22Rv1 (cell line): Measurements from ENCODE around the gene MAST4.

Experiments used
- ZFX ChIP-seq: fragments of 450-650 bp; IDR thresholded peaks from 2 replicates; pipeline ENCODE4 v1.6.1; 2017; ENCODE audit warnings: antibody characterized with exemption, borderline replicate concordance
- TF ChIP-seq, protein P1 (sequence below): fragments of 450-650 bp; IDR thresholded peaks from 2 replicates; pipeline ENCODE4 v1.5.1; 2017; ENCODE audit warnings: mild to moderate bottlenecking

DNA sequence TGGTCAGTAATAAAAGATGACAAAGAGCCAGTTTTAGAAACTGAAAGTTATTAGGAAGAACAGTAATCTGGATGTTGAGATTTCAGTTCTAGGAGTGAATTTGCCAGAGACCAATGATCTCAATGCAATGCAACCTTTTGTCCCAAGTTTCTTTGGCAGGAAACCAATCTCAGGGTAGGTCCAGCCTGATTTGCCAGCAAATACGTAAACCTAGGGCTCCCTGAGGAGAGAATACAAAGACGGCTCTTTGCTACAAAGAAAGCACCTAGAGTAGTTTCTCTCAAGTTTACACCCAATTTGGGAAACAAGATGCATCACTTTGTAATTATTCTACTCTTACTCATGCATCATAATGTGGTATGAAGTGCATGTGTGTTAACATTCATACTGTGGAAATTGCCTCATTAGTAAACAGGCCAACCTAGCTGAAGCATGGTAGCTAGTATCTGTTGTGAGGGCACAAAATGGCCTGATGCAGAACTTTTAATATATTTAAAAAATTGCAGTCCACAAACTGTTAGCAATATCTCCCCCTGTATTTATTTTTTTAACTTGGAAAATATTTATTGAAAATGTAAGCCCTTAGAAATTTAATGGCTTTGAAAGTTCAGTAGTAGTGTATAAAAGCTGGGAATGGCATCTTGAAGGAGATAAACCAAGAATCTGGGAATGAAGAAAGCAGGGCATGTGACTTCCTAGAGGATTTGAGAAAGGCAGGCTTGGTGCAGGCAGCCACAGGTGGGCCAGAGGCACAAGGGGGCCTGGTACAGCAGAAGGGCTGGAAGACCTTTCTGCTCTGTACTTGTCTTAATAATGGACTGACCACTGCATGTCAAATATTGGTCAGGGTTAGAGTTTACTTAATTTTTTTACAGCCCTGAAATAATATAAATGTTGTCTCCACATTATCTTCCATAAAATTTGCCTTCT lies 59.5 kb downstream of the MAST4 start:
- TF ChIP-seq, protein P1, sequence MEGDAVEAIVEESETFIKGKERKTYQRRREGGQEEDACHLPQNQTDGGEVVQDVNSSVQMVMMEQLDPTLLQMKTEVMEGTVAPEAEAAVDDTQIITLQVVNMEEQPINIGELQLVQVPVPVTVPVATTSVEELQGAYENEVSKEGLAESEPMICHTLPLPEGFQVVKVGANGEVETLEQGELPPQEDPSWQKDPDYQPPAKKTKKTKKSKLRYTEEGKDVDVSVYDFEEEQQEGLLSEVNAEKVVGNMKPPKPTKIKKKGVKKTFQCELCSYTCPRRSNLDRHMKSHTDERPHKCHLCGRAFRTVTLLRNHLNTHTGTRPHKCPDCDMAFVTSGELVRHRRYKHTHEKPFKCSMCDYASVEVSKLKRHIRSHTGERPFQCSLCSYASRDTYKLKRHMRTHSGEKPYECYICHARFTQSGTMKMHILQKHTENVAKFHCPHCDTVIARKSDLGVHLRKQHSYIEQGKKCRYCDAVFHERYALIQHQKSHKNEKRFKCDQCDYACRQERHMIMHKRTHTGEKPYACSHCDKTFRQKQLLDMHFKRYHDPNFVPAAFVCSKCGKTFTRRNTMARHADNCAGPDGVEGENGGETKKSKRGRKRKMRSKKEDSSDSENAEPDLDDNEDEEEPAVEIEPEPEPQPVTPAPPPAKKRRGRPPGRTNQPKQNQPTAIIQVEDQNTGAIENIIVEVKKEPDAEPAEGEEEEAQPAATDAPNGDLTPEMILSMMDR: no peak
- no peak for TF ChIP-seq ZFX
